GM12801 (cell line): ENCODE measurements around the gene GXYLT2.

ENCODE experiments used
- CTCF ChIP-seq: IDR thresholded peaks from one replicate; pipeline ENCODE4 v1.5.1; 2011; ENCODE audit warnings: control low read depth; ENCODE audit not compliant: insufficient read length; ENCODE audit errors: extremely low read depth

GXYLT2 gene

DNA sequence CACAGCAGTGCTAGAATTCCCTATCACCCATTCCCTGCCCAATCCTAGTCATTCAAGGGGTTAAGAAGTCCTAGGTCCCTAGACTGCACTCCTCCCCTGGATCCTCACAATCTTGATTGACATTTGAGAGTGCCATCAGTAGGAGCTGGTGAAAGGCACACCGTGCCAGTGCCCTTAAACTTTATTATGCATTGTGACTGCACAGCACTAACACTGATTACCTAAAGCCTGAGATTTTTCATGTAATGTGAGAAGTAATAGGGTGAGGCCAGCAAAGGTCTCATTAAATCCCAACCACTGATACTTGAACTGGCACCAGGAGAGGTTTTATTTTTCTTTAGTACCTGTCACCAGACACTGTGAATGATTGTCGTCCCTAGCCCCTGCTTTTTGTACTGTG, 16.3 kb downstream of the GXYLT2 start:
- TF ChIP-seq CTCF, result no peak

GRCh38 chr3:72906154-72906553, 18.3 kb downstream of the GXYLT2 start:
- TF ChIP-seq CTCF, result no peak

- TF ChIP-seq CTCF, result no peak
Observed at GRCh38 chr3:72907131-72907711, 19.4 kb downstream of the GXYLT2 start.

DNA sequence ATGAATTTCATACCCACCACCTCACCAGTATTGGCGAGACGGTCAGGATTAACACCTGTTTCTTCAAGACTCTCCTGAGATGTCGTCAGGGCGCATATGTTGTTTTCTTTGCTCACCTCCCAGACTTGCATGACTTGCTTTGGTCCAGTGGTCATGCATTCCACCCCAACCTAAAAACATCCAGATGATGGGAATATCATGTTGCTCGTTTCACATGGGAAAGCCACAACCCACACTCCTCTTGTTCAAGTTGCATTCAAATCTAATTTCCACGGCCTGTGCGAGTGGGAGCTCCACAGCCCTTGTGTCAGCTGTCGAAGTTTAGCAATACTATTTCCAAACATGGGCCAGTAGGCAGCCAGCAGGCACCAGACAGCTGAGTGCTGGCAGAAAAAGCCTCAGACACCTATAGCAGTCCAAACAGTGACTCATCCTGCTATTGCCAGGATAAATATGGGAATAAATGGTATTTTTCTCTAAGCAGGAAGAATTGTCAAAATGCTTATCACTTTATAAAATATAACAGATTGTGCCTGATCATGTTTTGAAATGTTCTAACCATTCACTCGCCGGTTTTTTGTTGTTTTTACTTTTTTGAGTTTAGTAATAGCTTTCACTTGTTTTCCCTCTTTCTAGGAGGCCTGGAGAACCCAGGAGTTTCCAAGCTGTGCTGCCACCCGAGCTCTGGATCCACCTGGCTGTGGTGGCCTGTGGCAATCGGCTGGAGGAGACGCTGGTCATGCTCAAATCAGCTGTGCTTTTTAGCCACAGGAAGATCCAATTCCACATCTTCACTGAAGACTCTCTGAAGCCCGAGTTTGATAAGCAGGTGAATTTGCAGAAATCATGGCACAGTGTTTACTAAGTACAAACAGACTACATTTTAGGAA, 20.1 kb downstream of the GXYLT2 start:
- TF ChIP-seq CTCF, result no peak

DNA sequence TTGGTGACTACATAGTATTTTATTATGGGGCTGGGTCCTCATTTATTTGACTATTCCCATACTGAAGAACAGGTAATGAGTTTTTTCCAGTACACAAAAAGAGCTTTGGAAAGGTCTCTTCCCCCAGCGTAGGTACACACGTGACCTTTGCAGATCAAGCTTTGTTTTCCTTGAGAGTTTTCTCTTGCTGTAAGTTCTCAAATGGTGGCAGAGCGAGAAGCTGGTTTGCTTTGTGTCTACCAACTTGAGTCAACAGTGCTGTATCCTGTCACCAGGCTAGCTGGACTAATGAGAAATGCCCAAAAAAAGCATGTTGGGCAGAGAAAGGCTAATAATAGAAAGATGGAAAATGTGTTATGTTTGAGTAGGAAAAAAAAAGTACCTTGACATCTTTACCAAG, 21.7 kb downstream of the GXYLT2 start:
- no peak for TF ChIP-seq CTCF

GRCh38 chr3:72912532-72912931, 24.7 kb downstream of the GXYLT2 start:
- no peak for TF ChIP-seq CTCF

- no peak for TF ChIP-seq CTCF
Observed at GRCh38 chr3:72914383-72914782, 26.5 kb downstream of the GXYLT2 start.
